Fibroblast of lung (primary cell): ENCODE measurements around the gene DSG2. TPM values are rescaled to one million over a fixed set of nuclear protein-coding genes. Genes with fewer than 3 reads are reported as not detected.

ENCODE experiments used
- DNase-seq, 2 donors: peaks; one replicate each; pipeline versions ENCODE4 v3.0.0 to v3.0.0-alpha.2; 2010; ENCODE audit warnings: low read depth in 2 of 2
- H2AFZ ChIP-seq: 2 replicates; pipeline ENCODE4 v1.5.1; 2012; ENCODE audit warnings: low read length, control low read depth, inconsistent platforms
- H3K27ac ChIP-seq: 2 replicates; pipeline ENCODE4 v1.5.1; 2011; ENCODE audit warnings: low read length, control low read depth; ENCODE audit not compliant: insufficient read depth
- H3K27me3 ChIP-seq: 2 replicates; pipeline ENCODE4 v1.5.1; 2011; ENCODE audit warnings: mild to moderate bottlenecking, low read length; ENCODE audit not compliant: control insufficient read depth, insufficient read depth
- H3K36me3 ChIP-seq: 2 replicates; pipeline ENCODE4 v1.5.1; 2011; ENCODE audit warnings: low read length; ENCODE audit not compliant: control insufficient read depth, insufficient read depth
- H3K4me1 ChIP-seq: 2 replicates; pipeline ENCODE4 v1.5.1; 2011; ENCODE audit warnings: low read length; ENCODE audit not compliant: control insufficient read depth, insufficient read depth; ENCODE audit errors: extremely low read depth
- H3K4me2 ChIP-seq: 2 replicates; pipeline ENCODE4 v1.5.1; 2011; ENCODE audit warnings: low read length, control low read depth; ENCODE audit not compliant: insufficient read depth; ENCODE audit errors: extremely low read depth
- H3K4me3 ChIP-seq, 4 experiments: fragments of 200-600 bp in 1 of 4; sonication (generic) in 1 of 4; replicated peaks in 1 of 4; 2 replicates each; pipeline ENCODE4 v1.5.1; 2011 to 2016; ENCODE audit warnings: low read length in 4 of 4, low read depth in 3 of 4, mild to moderate bottlenecking in 3 of 4, control low read depth in 2 of 4, inconsistent platforms in 1 of 4, mixed read lengths in 1 of 4; ENCODE audit not compliant: insufficient read depth in 1 of 4; ENCODE audit errors: control extremely low read depth in 1 of 4
- H3K79me2 ChIP-seq: 2 replicates; pipeline ENCODE4 v1.5.1; 2012; ENCODE audit warnings: mild to moderate bottlenecking, low read length, inconsistent platforms; ENCODE audit not compliant: control insufficient read depth, insufficient read depth
- H3K9ac ChIP-seq: 2 replicates; pipeline ENCODE4 v1.5.1; 2011; ENCODE audit warnings: mild to moderate bottlenecking, low read length, control low read depth; ENCODE audit not compliant: insufficient read depth
- H3K9me3 ChIP-seq: 2 replicates; pipeline ENCODE4 v1.5.1; 2012; ENCODE audit warnings: low read depth, low read length; ENCODE audit not compliant: control insufficient read depth, insufficient read depth
- H4K20me1 ChIP-seq: 2 replicates; pipeline ENCODE4 v1.5.1; 2011; ENCODE audit warnings: low read length; ENCODE audit not compliant: control insufficient read depth, insufficient read depth; ENCODE audit errors: extremely low read depth
- EZH2 ChIP-seq: IDR thresholded peaks from 2 replicates; pipeline ENCODE4 v1.5.1; 2012; ENCODE audit warnings: low read length, control low read depth, mild to moderate bottlenecking; ENCODE audit errors: missing control alignments
- polyA plus RNA-seq, 2 donors: library from polyadenylated mRNA; depleted of rRNA in 1 of 2; stranded (reverse) in 1 of 2; unstranded in 1 of 2; fragments of >200 nt; gene quantifications; 2 replicates each; pipeline ENCODE4 v1.2.1, GENCODE V29; 2011 to 2012; ENCODE audit warnings: missing spikeins in 1 of 2
- total RNA-seq: library from RNA; depleted of rRNA; stranded (reverse); fragments of >200 nt; gene quantifications from 2 replicates; pipeline ENCODE4 v1.2.1, GENCODE V29; 2014
- TF ChIP-seq, protein P1 (sequence below), 2 donors: IDR thresholded peaks in 1 of 2; conservative IDR thresholded peaks in 1 of 2; 1 replicate in 1 of 2; 2 replicates in 1 of 2; pipeline ENCODE4 v1.5.1; 2011 to 2012; ENCODE audit warnings: low read length in 2 of 2, control low read depth in 1 of 2, inconsistent platforms in 1 of 2, low read depth in 1 of 2, mild to moderate bottlenecking in 1 of 2

Gene DSG2
- total and polyA plus RNA-seq, 2 donors (not counting 1 experiment from before 2014, with no cell fraction given): 0.33 to 1.1 TPM

DNA sequence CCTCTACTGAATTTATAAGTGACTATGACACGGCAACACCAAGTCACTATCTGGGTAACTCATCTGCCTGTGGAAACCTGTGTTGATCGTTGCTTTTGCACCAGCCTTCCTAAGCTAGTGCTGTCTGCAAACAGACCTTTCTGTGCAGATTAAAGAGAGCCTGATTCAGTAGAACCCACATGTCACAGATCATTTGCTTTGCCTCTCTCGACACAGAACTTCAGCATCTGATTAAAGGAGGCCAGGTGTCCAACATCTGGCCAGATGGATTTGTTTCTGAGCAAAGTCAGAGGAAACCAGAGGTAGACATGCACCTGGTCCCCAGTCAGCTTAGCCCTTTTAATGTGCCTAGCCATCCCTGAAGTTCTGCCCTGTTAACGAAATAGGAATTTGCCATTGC is 78.7 kb downstream of the DSG2 start:
- no peaks in the 10 kb centered on the region for H3K27me3 ChIP-seq
- no peaks in the 10 kb centered on the region for H3K79me2 ChIP-seq
- H2AFZ ChIP-seq: no peak overlapping the region
- no peak overlapping the region for H3K4me3 ChIP-seq
- H3K9me3 ChIP-seq: no peaks in the 10 kb centered on the region
- H3K36me3 ChIP-seq: no peaks in the 10 kb centered on the region
- H4K20me1 ChIP-seq: no peaks in the 10 kb centered on the region
- no peak overlapping the region for H3K27ac ChIP-seq
- TF ChIP-seq, protein P1, sequence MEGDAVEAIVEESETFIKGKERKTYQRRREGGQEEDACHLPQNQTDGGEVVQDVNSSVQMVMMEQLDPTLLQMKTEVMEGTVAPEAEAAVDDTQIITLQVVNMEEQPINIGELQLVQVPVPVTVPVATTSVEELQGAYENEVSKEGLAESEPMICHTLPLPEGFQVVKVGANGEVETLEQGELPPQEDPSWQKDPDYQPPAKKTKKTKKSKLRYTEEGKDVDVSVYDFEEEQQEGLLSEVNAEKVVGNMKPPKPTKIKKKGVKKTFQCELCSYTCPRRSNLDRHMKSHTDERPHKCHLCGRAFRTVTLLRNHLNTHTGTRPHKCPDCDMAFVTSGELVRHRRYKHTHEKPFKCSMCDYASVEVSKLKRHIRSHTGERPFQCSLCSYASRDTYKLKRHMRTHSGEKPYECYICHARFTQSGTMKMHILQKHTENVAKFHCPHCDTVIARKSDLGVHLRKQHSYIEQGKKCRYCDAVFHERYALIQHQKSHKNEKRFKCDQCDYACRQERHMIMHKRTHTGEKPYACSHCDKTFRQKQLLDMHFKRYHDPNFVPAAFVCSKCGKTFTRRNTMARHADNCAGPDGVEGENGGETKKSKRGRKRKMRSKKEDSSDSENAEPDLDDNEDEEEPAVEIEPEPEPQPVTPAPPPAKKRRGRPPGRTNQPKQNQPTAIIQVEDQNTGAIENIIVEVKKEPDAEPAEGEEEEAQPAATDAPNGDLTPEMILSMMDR (conservative IDR thresholded peaks at IDR 0.05 in 1 of 2, IDR thresholded peaks at IDR 0.05 in 1 of 2; ENCODE audit: low read depth in 1 of 2, low read length in 2 of 2): no peak
- TF ChIP-seq EZH2: no peak
- no peak overlapping the region for H3K9ac ChIP-seq
- H3K4me2 ChIP-seq: no peak overlapping the region
- no peaks in the 10 kb centered on the region for H3K4me1 ChIP-seq
- DNase-seq: no peak

- DNase-seq: no peak
- H3K4me1 ChIP-seq: no peaks in the 10 kb centered on the region
- no peak overlapping the region for H3K4me2 ChIP-seq
- no peaks in the 10 kb centered on the region for H3K36me3 ChIP-seq
- no peak overlapping the region for H3K9ac ChIP-seq
- no peaks in the 10 kb centered on the region for H4K20me1 ChIP-seq
- H3K4me3 ChIP-seq: no peak overlapping the region
- no peaks in the 10 kb centered on the region for H3K79me2 ChIP-seq
- TF ChIP-seq EZH2: no peak
- TF ChIP-seq, protein P1 (conservative IDR thresholded peaks at IDR 0.05 in 1 of 2, IDR thresholded peaks at IDR 0.05 in 1 of 2; ENCODE audit: low read depth in 1 of 2, low read length in 2 of 2): no peak
- H3K9me3 ChIP-seq: no peaks in the 10 kb centered on the region
- no peaks in the 10 kb centered on the region for H3K27me3 ChIP-seq
- H2AFZ ChIP-seq: no peak overlapping the region
- no peak overlapping the region for H3K27ac ChIP-seq
Measured at GRCh38 chr18:31577195-31577594, 79.2 kb downstream of the DSG2 start.

DNA sequence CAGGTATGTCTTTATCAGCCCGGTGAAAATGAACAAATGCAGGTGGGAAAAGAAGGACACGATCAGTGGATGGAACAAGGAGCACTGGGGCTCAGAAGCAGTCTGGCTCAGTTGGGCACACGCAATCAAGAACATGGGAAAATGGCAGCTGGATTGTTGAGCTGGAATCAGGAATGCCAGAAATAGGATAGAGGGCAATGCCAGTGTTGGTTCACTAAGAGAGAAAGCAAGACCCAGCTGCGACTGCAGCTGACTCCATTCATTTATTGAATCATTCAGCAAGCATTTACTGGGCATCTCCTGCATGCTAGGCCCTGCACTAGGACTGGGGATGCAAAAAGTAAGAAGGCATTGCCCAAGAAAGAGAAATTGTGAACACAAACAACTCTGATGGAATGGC is 80.1 kb downstream of the DSG2 start:
- H3K36me3 ChIP-seq: no peaks in the 10 kb centered on the region
- H3K27me3 ChIP-seq: no peaks in the 10 kb centered on the region
- no peak overlapping the region for H3K4me2 ChIP-seq
- no peak overlapping the region for H2AFZ ChIP-seq
- no peaks in the 10 kb centered on the region for H3K9me3 ChIP-seq
- no peak overlapping the region for H3K9ac ChIP-seq
- DNase-seq: no peak
- no peak overlapping the region for H3K27ac ChIP-seq
- H3K4me3 ChIP-seq: no peak overlapping the region
- H3K4me1 ChIP-seq: no peaks in the 10 kb centered on the region
- H3K79me2 ChIP-seq: no peaks in the 10 kb centered on the region
- TF ChIP-seq, protein P1 (conservative IDR thresholded peaks at IDR 0.05 in 1 of 2, IDR thresholded peaks at IDR 0.05 in 1 of 2; ENCODE audit: low read depth in 1 of 2, low read length in 2 of 2): no peak
- no peak for TF ChIP-seq EZH2
- no peaks in the 10 kb centered on the region for H4K20me1 ChIP-seq
